ENCODE data around the gene PRPS1L1.

PRPS1L1 gene

GRCh38 chr7:18045171-18045570, 17.5 kb upstream of the PRPS1L1 start:
- no peaks in the 10 kb centered on the region for H3K9me3 ChIP-seq (ENCODE audit: control insufficient read depth, low read length)
- no peaks in the 10 kb centered on the region for H3K27me3 ChIP-seq (ENCODE audit: control insufficient read depth, insufficient read depth, low read length, poor library complexity, severe bottlenecking)
- H3K36me3 ChIP-seq (ENCODE audit: control insufficient read depth, insufficient read depth, low read length), result no peaks in the 10 kb centered on the region
- H3K4me1 ChIP-seq (ENCODE audit: control insufficient read depth, insufficient read depth, low read length), result no peaks in the 10 kb centered on the region
- H3K4me3 ChIP-seq (ENCODE audit: insufficient read depth, low read depth, low read length), result no peak overlapping the region
- no peak overlapping the region for H3K27ac ChIP-seq (ENCODE audit: insufficient read depth, low read depth, low read length, poor library complexity, severe bottlenecking)
- 89 to 90% methylated on average over 3 of the region's 3 CpGs for WGBS, 2 experiments

GRCh38 chr7:18041191-18041590, 13.5 kb upstream of the PRPS1L1 start:
- Histone ChIP-seq H3K4me3 (ENCODE audit: insufficient read depth, low read depth, low read length) (no peak overlapping the region), H3K27me3 (ENCODE audit: control insufficient read depth, insufficient read depth, low read length, poor library complexity, severe bottlenecking) (no peaks in the 10 kb centered on the region), H3K9me3 (ENCODE audit: control insufficient read depth, low read length) (no peaks in the 10 kb centered on the region), H3K4me1 (ENCODE audit: control insufficient read depth, insufficient read depth, low read length) (no peaks in the 10 kb centered on the region), H3K36me3 (ENCODE audit: control insufficient read depth, insufficient read depth, low read length) (no peaks in the 10 kb centered on the region), H3K27ac (ENCODE audit: insufficient read depth, low read depth, low read length, poor library complexity, severe bottlenecking) (no peak overlapping the region)

- Histone ChIP-seq H3K4me1 (ENCODE audit: control insufficient read depth, insufficient read depth, low read length) (no peaks in the 10 kb centered on the region), H3K9me3 (ENCODE audit: control insufficient read depth, low read length) (no peaks in the 10 kb centered on the region), H3K27ac (ENCODE audit: insufficient read depth, low read depth, low read length, poor library complexity, severe bottlenecking) (no peak overlapping the region), H3K27me3 (ENCODE audit: control insufficient read depth, insufficient read depth, low read length, poor library complexity, severe bottlenecking) (no peaks in the 10 kb centered on the region), H3K36me3 (ENCODE audit: control insufficient read depth, insufficient read depth, low read length) (no peaks in the 10 kb centered on the region), H3K4me3 (ENCODE audit: insufficient read depth, low read depth, low read length) (no peak overlapping the region)
- WGBS, 2 experiments, result 94% methylated on average over 5 of the region's 5 CpGs
These were observed 12.6 kb upstream of the PRPS1L1 start for GRCh38 chr7:18040196-18040595.

- H3K9me3 ChIP-seq (ENCODE audit: control insufficient read depth, low read length), result no peaks in the 10 kb centered on the region
- H3K4me1 ChIP-seq (ENCODE audit: control insufficient read depth, insufficient read depth, low read length), result no peaks in the 10 kb centered on the region
- no peak overlapping the region for H3K27ac ChIP-seq (ENCODE audit: insufficient read depth, low read depth, low read length, poor library complexity, severe bottlenecking)
- H3K4me3 ChIP-seq (ENCODE audit: insufficient read depth, low read depth, low read length), result no peak overlapping the region
- H3K27me3 ChIP-seq (ENCODE audit: control insufficient read depth, insufficient read depth, low read length, poor library complexity, severe bottlenecking), result no peaks in the 10 kb centered on the region
- H3K36me3 ChIP-seq (ENCODE audit: control insufficient read depth, insufficient read depth, low read length), result no peaks in the 10 kb centered on the region
These were observed 10.7 kb upstream of the PRPS1L1 start for GRCh38 chr7:18038382-18038781.

- no peaks in the 10 kb centered on the region for H3K4me1 ChIP-seq (ENCODE audit: control insufficient read depth, insufficient read depth, low read length)
- H3K36me3 ChIP-seq (ENCODE audit: control insufficient read depth, insufficient read depth, low read length), result no peaks in the 10 kb centered on the region
- no peaks in the 10 kb centered on the region for H3K27me3 ChIP-seq (ENCODE audit: control insufficient read depth, insufficient read depth, low read length, poor library complexity, severe bottlenecking)
- H3K4me3 ChIP-seq (ENCODE audit: insufficient read depth, low read depth, low read length), result no peak overlapping the region
- no peak overlapping the region for H3K27ac ChIP-seq (ENCODE audit: insufficient read depth, low read depth, low read length, poor library complexity, severe bottlenecking)
- H3K9me3 ChIP-seq (ENCODE audit: control insufficient read depth, low read length), result no peaks in the 10 kb centered on the region
- 99% methylated on average over 3 of the region's 3 CpGs for WGBS, 2 experiments
These were observed 10.0 kb upstream of the PRPS1L1 start for GRCh38 chr7:18037609-18038008.

GRCh38 chr7:18036783-18037182, 9.1 kb upstream of the PRPS1L1 start:
- no peaks in the 10 kb centered on the region for H3K36me3 ChIP-seq (ENCODE audit: control insufficient read depth, insufficient read depth, low read length)
- no peak overlapping the region for H3K27ac ChIP-seq (ENCODE audit: insufficient read depth, low read depth, low read length, poor library complexity, severe bottlenecking)
- 93 to 95% methylated on average over 3 of the region's 3 CpGs for WGBS, 2 experiments
- no peaks in the 10 kb centered on the region for H3K4me1 ChIP-seq (ENCODE audit: control insufficient read depth, insufficient read depth, low read length)
- no peak overlapping the region for H3K4me3 ChIP-seq (ENCODE audit: insufficient read depth, low read depth, low read length)
- no peaks in the 10 kb centered on the region for H3K9me3 ChIP-seq (ENCODE audit: control insufficient read depth, low read length)
- no peaks in the 10 kb centered on the region for H3K27me3 ChIP-seq (ENCODE audit: control insufficient read depth, insufficient read depth, low read length, poor library complexity, severe bottlenecking)

- Histone ChIP-seq H3K9me3 (ENCODE audit: control insufficient read depth, low read length) (no peaks in the 10 kb centered on the region), H3K27ac (ENCODE audit: insufficient read depth, low read depth, low read length, poor library complexity, severe bottlenecking) (no peak overlapping the region), H3K27me3 (ENCODE audit: control insufficient read depth, insufficient read depth, low read length, poor library complexity, severe bottlenecking) (no peaks in the 10 kb centered on the region), H3K36me3 (ENCODE audit: control insufficient read depth, insufficient read depth, low read length) (no peaks in the 10 kb centered on the region), H3K4me1 (ENCODE audit: control insufficient read depth, insufficient read depth, low read length) (no peaks in the 10 kb centered on the region), H3K4me3 (ENCODE audit: insufficient read depth, low read depth, low read length) (no peak overlapping the region)
- 76 to 100% methylated on average over 1 of the region's 1 CpG for WGBS, 2 experiments
These were observed 3.1 kb upstream of the PRPS1L1 start for GRCh38 chr7:18030758-18031157.

GRCh38 chr7:18020138-18020715, 7.4 kb downstream of the PRPS1L1 start:
- H3K27ac ChIP-seq (ENCODE audit: insufficient read depth, low read depth, low read length, poor library complexity, severe bottlenecking), result no peak overlapping the region
- no peaks in the 10 kb centered on the region for H3K4me1 ChIP-seq (ENCODE audit: control insufficient read depth, insufficient read depth, low read length)
- H3K27me3 ChIP-seq (ENCODE audit: control insufficient read depth, insufficient read depth, low read length, poor library complexity, severe bottlenecking), result no peaks in the 10 kb centered on the region
- no peaks in the 10 kb centered on the region for H3K9me3 ChIP-seq (ENCODE audit: control insufficient read depth, low read length)
- H3K4me3 ChIP-seq (ENCODE audit: insufficient read depth, low read depth, low read length), result no peak overlapping the region
- 87 to 93% methylated on average over 3 of the region's 3 CpGs for WGBS, 2 experiments
- H3K36me3 ChIP-seq (ENCODE audit: control insufficient read depth, insufficient read depth, low read length), result no peaks in the 10 kb centered on the region

GRCh38 chr7:18019555-18019954, 8.1 kb downstream of the PRPS1L1 start:
- 94 to 100% methylated on average over 1 of the region's 1 CpG for WGBS, 2 experiments
- H3K9me3 ChIP-seq (ENCODE audit: control insufficient read depth, low read length), result no peaks in the 10 kb centered on the region
- no peaks in the 10 kb centered on the region for H3K4me1 ChIP-seq (ENCODE audit: control insufficient read depth, insufficient read depth, low read length)
- no peaks in the 10 kb centered on the region for H3K27me3 ChIP-seq (ENCODE audit: control insufficient read depth, insufficient read depth, low read length, poor library complexity, severe bottlenecking)
- no peak overlapping the region for H3K27ac ChIP-seq (ENCODE audit: insufficient read depth, low read depth, low read length, poor library complexity, severe bottlenecking)
- no peaks in the 10 kb centered on the region for H3K36me3 ChIP-seq (ENCODE audit: control insufficient read depth, insufficient read depth, low read length)
- no peak overlapping the region for H3K4me3 ChIP-seq (ENCODE audit: insufficient read depth, low read depth, low read length)

GRCh38 chr7:18018296-18019215, 9.1 kb downstream of the PRPS1L1 start:
- Histone ChIP-seq H3K27me3 (ENCODE audit: control insufficient read depth, insufficient read depth, low read length, poor library complexity, severe bottlenecking) (no peaks in the 10 kb centered on the region), H3K4me3 (ENCODE audit: insufficient read depth, low read depth, low read length) (no peak overlapping the region), H3K4me1 (ENCODE audit: control insufficient read depth, insufficient read depth, low read length) (no peaks in the 10 kb centered on the region), H3K9me3 (ENCODE audit: control insufficient read depth, low read length) (no peaks in the 10 kb centered on the region), H3K36me3 (ENCODE audit: control insufficient read depth, insufficient read depth, low read length) (no peaks in the 10 kb centered on the region), H3K27ac (ENCODE audit: insufficient read depth, low read depth, low read length, poor library complexity, severe bottlenecking) (no peak overlapping the region)
- WGBS, 2 experiments, result 65 to 82% methylated on average over 3 to 5 of the region's 5 CpGs

Measured in ectodermal cell (in vitro differentiated cells).